Prostate gland (tissue), 2 donors: ENCODE results near the gene ZNF593OS.
A peak's percentile ranks its signal among the peaks of the same experiment; 100 is the strongest.

Source experiments
- CTCF ChIP-seq, 4 experiments: fragments of 200-600 bp in 2 of 4; fragments of 450-650 bp in 2 of 4; sonication (generic) in 2 of 4; IDR thresholded peaks; 1 replicate in 3 of 4; 2 replicates in 1 of 4; pipeline ENCODE4 v1.5.1; 2016 to 2019; ENCODE audit warnings: antibody characterized with exemption in 4 of 4, mild to moderate bottlenecking in 2 of 4, moderate library complexity in 2 of 4
- POLR2A ChIP-seq: fragments of 450-650 bp; IDR thresholded peaks from one replicate; pipeline ENCODE4 v1.6.1; 2016; ENCODE audit warnings: antibody characterized with exemption, mild to moderate bottlenecking
- POLR2AphosphoS5 ChIP-seq: sonication (generic); formaldehyde crosslinking; IDR thresholded peaks from one replicate; pipeline ENCODE4 v1.6.1; 2017; ENCODE audit warnings: antibody characterized with exemption

DNA sequence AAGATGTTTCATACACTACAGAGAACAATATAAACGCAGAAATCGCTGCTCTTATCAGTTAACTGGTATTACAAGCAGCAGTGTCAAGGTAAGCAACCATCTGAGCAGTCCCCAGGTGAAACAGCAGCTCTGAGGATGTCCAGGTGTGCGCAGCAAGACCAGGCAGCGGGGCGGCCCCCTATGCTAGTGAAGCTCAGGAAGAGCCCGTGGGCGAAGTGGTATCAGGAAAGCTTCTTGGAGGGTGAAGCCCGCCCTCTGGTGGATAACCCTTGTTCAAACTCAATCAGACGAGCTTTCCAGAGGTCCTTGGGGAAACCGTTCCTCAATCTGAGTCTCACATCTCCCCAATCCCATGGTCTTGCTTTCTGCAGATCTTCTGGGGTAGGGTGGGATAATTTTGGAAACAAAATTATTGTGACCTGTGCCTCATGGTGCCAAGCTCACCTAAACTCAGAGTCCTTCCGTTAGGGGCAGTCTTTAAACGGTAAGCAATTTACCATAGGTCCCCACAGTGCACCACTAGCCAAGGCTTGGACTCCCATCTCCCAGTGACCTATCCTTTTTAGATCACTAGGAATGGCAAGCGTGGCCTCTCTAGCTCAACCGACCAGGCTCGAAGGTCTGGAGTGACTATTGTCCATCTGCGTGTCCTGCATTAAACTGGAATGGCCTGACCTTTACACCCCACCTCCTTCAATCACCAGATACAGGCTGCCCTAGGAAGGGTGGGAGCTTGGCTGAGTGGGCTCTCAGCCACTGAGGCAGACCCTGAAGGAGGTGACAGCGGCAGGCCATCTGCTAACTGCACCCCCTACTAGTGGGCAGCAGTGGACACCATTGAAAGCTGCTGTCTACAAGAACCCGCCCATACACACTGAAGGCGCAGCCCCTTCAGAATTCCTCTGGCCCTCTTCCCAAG, 26.3 kb downstream of the ZNF593OS start:
- peak; percentile 33 to 85 (median 82) for TF ChIP-seq CTCF (IDR thresholded peaks at IDR 0.05)
- peak; percentile 51 for TF ChIP-seq POLR2AphosphoS5
- TF ChIP-seq POLR2A = no peak
